ENCODE results near the gene BABAM2.

Gene BABAM2

GRCh38 chr2:27903018-27903417, 12.5 kb downstream of the BABAM2 start:
- in situ Hi-C loops (cut with HindIII; ENCODE audit: low pct_ligation_motif_present, low pct_unique_long_range_greater_than_20kb, low sequenced_read_pairs) = no loop called here
- DNase-seq = no peak

DNA sequence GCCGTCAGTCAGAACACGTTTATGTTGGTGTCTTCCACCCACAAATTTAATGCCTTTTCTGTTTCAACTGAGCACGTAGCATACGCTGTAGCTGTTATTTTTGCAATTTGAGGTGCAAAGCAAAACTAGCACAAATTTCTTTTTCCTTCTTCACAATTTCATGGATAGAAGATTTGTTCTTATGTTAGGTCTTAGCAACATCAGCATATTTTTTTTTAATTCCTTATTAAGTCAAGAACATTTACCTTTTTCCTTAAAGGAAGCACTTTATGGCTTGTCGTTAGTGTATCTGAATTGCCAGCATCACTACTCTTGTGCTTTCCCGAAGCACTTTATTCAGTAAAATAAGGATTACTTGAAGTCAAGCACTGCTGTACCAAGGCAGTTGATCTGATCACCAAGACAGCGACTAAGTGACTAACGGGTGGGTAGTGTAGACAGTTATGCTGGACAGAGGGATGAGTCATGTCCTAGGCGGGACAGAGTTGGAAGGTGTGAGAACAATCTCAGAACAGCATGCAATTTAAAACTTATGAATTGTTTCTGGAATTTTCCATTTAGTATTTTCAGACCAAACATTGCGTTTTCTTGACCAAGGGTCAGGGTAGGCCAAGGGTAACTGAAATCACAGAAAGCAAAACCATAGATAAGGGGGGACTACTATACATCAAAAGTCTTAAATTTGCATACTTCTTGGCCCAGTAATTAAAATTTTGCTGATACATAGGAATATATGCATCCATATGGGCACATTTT, 13.3 kb downstream of the BABAM2 start:
- in situ Hi-C loops (cut with HindIII; ENCODE audit: low pct_ligation_motif_present, low pct_unique_long_range_greater_than_20kb, low sequenced_read_pairs) = no loop called here
- DNase-seq = no peak

DNA sequence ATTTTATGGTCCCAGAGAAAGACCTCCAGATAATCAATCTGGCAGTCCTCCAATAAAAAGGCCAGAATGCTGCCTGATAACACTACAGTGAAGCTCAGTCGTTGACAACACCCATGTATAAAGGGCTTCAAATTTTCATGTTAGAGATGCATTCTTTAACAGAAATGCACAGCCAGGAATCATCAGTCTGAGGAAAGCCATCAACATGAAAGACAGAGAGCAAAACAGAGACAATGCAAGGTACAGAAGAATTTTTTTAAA, 13.8 kb downstream of the BABAM2 start:
- in situ Hi-C loops (cut with HindIII; ENCODE audit: low pct_ligation_motif_present, low pct_unique_long_range_greater_than_20kb, low sequenced_read_pairs) = no loop called here
- no peak for DNase-seq

DNA sequence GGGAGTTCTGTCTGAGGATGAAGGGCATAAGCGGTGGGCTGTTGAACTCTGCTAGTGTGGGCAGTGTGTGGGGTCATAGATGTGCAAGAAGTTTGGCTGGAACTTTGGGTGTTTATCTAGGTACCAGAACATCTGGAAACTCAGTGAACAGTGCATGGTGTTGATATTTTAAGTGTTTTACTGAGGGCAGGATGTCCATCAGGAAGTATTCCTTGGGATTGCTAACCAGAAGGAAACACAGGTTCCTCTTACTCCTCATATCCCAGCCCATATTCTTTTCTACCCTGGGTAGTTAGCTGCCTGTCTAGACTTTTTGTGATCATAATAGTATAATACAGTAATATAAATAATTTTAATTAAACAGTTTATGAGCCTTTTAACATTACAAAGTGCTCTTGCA, 15.5 kb downstream of the BABAM2 start:
- in situ Hi-C loops (cut with HindIII; ENCODE audit: low pct_ligation_motif_present, low pct_unique_long_range_greater_than_20kb, low sequenced_read_pairs) = no loop called here
- no peak for DNase-seq

- in situ Hi-C loops (cut with HindIII; ENCODE audit: low pct_ligation_motif_present, low pct_unique_long_range_greater_than_20kb, low sequenced_read_pairs) = no loop called here
- no peak for DNase-seq
Observed at GRCh38 chr2:27907547-27907946, 17.0 kb downstream of the BABAM2 start.

GRCh38 chr2:27909901-27910300, 19.4 kb downstream of the BABAM2 start:
- no peak for DNase-seq
- in situ Hi-C loops (cut with HindIII; ENCODE audit: low pct_ligation_motif_present, low pct_unique_long_range_greater_than_20kb, low sequenced_read_pairs) = no loop called here

- DNase-seq = no peak
- in situ Hi-C loops (cut with HindIII; ENCODE audit: low pct_ligation_motif_present, low pct_unique_long_range_greater_than_20kb, low sequenced_read_pairs) = no loop called here
Observed at GRCh38 chr2:27911458-27912210, 21.1 kb downstream of the BABAM2 start.

- no peak for DNase-seq
- in situ Hi-C loops (cut with HindIII; ENCODE audit: low pct_ligation_motif_present, low pct_unique_long_range_greater_than_20kb, low sequenced_read_pairs) = no loop called here
Observed at GRCh38 chr2:27912512-27912911, 22.0 kb downstream of the BABAM2 start.

DNA sequence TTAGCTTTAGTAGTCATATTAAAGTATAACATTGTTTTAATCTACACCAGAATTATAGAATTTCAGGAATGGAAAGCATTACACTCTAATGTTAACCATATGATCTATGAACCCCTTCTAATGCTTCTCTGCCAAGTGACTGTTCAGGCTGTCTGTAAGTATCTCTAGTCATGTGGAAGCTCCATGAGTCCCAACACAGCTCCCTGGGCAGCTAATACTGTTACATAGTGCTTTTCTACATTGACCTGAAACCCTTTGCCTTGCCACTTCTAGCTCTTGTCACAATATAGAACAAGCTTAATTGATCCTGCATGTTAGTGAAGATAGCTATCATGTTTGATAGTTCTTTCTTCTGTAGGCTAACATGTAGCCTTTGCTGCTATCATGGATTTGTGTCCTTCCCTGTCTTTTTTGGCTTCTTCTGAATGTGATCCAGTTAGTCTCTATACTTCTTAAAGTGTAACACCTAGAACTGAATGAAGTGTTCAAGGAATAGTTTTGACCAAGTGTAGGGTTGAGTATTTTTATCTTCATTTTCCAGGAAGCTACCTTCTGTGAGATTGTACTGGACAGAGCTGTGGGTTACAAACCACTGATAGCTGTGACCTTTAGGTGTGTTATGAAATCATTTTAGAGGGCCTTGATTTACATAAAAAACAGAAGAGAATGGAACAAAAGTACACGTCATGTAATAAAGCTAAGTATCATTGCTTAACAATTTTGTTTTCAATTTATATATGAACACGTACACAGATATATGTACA, 23.7 kb downstream of the BABAM2 start:
- in situ Hi-C loops (cut with HindIII; ENCODE audit: low pct_ligation_motif_present, low pct_unique_long_range_greater_than_20kb, low sequenced_read_pairs) = no loop called here

DNA sequence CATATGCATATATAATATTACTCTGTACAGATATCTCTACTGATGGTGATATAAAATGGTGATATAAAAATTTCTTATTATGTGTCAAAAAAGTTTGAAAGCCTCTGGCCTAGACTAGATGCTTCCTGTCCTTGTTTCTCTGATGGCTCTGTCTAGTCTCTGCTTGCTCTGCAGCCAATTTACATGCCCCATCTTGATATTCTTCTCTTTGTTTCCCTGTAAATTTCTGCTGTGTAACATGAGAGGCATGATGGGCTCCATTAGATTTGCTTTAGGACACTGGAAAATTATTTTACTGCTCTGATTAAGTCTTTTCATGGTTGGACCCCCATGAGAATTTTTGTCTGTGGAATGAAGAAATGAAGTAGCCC, 24.3 kb downstream of the BABAM2 start:
- DNase-seq = no peak
- in situ Hi-C loops (cut with HindIII; ENCODE audit: low pct_ligation_motif_present, low pct_unique_long_range_greater_than_20kb, low sequenced_read_pairs) = no loop called here

More for the DNA sequence above, 23.7 kb downstream of the BABAM2 start:
- DNase-seq = no peak

GRCh38 chr2:27915191-27915590, 24.7 kb downstream of the BABAM2 start:
- in situ Hi-C loops (cut with HindIII; ENCODE audit: low pct_ligation_motif_present, low pct_unique_long_range_greater_than_20kb, low sequenced_read_pairs) = no loop called here
- no peak for DNase-seq

DNA sequence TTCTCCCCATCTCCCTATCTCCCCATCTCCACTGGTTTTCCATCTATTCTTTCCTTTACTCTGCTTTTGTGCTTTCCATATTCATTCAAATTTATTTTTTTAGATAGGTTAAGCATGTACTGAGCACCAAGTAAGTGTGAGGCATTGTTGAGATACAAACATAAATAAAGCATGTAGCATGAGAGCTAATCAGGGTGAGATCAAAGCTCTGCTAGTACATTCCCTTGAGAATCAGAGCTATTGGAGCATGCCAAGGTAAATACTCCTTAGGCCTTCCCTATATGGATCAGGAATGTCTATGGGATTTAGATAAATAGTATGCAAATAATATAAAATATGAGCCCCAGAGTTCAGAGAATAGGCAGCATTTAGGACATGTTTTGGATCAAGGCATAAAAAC, 25.3 kb downstream of the BABAM2 start:
- in situ Hi-C loops (cut with HindIII; ENCODE audit: low pct_ligation_motif_present, low pct_unique_long_range_greater_than_20kb, low sequenced_read_pairs) = no loop called here
- no peak for DNase-seq

GRCh38 chr2:27916293-27916995, 25.9 kb downstream of the BABAM2 start:
- no peak for DNase-seq
- in situ Hi-C loops (cut with HindIII; ENCODE audit: low pct_ligation_motif_present, low pct_unique_long_range_greater_than_20kb, low sequenced_read_pairs) = no loop called here

DNA sequence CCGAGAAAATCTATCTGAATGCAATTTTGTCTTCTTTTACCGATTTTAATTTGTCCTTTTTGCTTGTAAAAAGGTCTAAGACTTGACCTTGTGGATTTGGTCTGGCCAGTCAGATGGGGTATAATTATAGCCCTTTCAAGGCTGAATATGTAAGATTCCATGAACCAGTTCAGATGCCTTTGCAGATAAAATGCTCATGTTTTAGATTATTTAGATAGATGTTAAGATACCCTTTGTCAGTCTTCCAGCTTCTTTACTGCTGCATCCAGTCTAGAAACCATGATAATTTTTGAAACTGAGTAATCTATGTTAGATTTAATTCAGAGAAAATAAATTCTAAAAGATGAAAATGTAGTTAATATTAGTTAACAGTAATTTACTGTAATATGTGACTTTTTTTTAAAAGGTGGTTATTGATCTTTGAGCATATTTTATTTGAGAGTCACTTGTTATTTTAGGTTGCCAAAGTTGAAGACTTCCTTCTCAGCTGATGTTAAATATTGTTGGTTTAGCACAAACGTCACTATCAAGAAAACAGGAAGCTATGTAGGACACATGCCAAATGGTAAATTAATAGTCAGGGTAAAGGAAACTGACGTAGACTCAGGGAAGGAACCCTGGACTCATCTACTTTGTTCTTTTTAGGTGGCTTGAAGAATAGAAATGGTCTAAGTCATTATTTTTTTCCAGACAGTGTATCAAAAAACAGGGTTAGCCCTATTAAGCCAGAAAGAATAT, 29.8 kb downstream of the BABAM2 start:
- DNase-seq = peak; percentile 93
- in situ Hi-C loops (cut with HindIII; ENCODE audit: low pct_ligation_motif_present, low pct_unique_long_range_greater_than_20kb, low sequenced_read_pairs) = no loop called here

DNA sequence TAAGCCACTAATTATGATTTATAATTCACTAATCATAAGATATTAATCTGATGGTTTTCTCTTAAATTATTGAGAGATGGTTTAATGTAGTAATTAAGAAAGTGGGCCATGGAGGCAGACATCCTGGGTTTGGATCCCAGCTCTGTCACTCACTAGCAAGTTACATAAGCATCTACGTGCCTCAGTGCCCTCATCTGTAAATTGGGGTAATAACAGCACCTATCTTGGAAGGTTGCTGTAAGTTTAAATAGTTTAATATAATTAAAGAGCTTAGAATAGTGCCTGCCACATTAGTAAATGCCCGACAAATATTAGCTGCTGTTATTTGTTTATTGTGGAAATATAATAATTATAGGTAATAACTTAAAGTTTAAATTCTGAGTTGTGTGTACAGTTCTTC, 30.9 kb downstream of the BABAM2 start:
- DNase-seq = no peak
- in situ Hi-C loops (cut with HindIII; ENCODE audit: low pct_ligation_motif_present, low pct_unique_long_range_greater_than_20kb, low sequenced_read_pairs) = no loop called here

DNA sequence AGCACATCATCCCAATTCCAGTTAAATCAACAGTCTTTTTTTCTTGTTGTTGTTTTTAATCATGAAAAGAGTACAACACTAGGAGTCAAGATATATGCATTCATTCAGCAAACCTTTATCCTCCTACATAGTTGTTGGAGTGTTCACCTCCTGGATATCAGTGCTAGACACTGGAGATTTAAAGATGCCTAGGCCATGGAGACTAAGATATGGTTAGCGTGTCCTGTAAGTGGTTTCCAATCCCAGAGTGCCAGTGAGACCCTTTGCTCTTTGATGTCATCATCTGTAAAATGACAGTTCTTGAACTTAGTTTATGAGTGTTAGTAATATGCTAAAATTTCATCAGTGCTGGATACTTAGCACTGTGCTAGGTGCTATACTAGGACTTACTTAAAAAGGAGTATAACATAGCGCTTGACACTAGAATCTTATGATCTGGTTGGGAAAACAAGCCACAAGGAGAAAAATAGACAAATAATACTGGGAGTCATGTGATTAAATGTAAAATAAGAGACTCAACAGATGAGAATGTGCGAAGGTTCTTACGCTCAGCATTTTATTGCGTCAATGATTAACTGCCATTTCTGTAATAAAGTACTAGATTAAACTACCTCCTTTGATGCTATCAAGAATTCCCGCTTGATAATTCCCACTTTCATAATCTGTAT, 31.5 kb downstream of the BABAM2 start:
- in situ Hi-C loops (cut with HindIII; ENCODE audit: low pct_ligation_motif_present, low pct_unique_long_range_greater_than_20kb, low sequenced_read_pairs) = no loop called here
- peak; percentile 99 for DNase-seq

- in situ Hi-C loops (cut with HindIII; ENCODE audit: low pct_ligation_motif_present, low pct_unique_long_range_greater_than_20kb, low sequenced_read_pairs) = no loop called here
- peak; percentile 93 for DNase-seq
Observed at GRCh38 chr2:27922842-27923241, 32.3 kb downstream of the BABAM2 start.

All from ACHN (cell line).